Smooth muscle cell of trachea (primary cell): ENCODE results near the gene CORO1C. TPM values are rescaled to one million over a fixed set of nuclear protein-coding genes. Genes with fewer than 3 reads are reported as not detected.

ENCODE experiments used
- total RNA-seq: library from RNA; depleted of rRNA; stranded (reverse); fragments of >200 nt; gene quantifications from 2 replicates; pipeline ENCODE4 v1.2.1, GENCODE V29; 2014

CORO1C gene
- total RNA-seq: 235 and 306 TPM in 2 replicates

DNA sequence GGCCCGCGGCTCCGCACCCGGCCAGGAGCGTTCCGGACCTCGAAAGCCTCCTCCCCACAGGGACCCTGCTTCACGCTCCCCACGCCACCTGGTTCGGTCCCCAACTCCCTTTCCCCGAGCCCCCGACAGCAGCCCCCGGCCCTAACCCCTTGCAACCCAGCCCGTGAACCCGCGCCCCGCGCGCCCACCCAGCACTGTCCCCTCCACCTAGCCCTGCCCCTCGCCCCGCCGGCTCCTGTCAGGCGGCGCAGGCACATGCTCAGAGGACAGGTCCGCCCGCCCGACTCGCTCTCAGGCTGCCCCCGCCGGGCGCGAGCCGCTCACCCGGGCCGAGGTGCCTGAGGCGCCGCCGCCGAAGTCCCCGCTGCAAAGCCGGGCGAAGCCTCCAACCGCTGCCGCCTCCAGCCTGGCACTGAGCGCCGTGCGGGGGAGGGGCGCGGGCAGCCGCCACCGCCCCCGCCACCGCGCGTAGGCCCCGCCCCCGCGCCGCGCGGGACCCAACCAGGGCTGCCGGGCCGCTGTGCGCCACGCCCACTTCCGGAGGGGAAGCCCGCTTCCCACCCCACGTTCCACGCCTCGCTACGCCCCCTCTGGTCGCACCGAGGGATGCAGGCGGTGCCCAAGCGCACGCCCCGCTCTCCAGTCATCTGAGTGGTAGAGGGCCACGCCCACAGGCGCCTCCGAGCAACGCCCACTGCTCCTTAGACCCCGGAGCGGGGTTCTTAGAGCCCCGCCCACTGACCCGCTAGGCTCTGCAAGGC lies at the start of gene CORO1C:
CORO1C (minus strand) TSS at position 414 of the 761 bp plus-strand sequence. CDS start 30,200 bp downstream, outside the sequence.

GRCh38 chr12:108633534-108634248 lies 97.6 kb downstream of the CORO1C start, which contains the start of gene SELPLG:
Gene SELPLG (minus strand): TSS chr12:108633894. CDS start chr12:108624307, 9,587 bp downstream.

DNA sequence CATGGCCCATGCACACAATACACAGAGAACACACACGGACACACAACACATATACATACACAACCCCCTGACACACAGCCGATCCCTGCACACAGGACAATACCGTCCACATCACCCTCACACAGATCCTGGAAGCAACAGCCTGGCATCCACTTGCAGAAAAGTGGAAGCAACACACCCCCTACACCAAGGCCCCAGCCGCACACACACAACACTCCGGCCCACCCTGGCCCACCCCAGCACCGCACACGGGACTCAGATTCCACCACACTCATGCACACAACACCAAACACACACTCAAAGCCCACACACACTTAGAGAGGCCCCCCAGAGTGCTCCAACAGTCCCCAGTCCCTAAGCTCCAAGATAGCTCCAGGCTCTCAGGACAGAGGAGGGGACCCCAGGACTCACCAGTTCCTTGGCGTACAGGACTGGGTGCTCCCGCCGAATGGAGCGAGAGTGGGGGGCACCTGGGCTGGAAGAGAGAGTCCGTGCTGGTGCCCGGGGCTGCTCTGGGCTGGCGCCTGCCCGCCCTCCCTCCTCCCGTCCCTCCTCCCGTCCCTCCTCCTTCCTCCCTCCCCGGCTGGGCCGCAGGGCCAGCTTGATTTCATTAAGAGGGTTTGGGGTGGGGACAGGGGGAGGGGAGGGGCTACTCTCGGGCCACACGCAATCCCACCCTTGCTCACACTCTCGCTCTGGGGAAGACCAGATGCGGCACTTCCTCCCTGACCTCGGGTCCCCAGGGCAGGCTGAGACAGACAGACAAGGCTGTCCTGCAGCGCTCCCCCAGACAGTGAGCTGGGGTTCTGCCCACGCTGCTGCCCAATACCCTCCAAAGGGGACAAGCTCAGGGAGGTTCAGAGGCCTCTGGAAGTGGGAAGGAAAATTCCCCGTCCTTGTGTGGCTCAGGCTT lies 133.5 kb downstream of the CORO1C start, which contains the start of gene TMEM119:
TMEM119 (minus strand) TSS at position 526 of the 913 bp plus-strand sequence. CDS start 5,701 bp downstream, outside the sequence.

Other genes starting within 250 kb of the CORO1C start
- gene FICD, start 216.2 kb downstream of the CORO1C start, total RNA-seq: 5.4 and 7.9 TPM in 2 replicates
- 55.6 and 65.5 TPM in 2 replicates for gene SART3, start 170.3 kb downstream of the CORO1C start, total RNA-seq
- 173 and 194 TPM in 2 replicates for gene ISCU, start 168.9 kb downstream of the CORO1C start, total RNA-seq
- gene TMEM119, start 133.4 kb downstream of the CORO1C start, total RNA-seq: 388 and 611 TPM in 2 replicates
- 1.2 and 4.1 TPM in 2 replicates for gene SELPLG, start 97.6 kb downstream of the CORO1C start, total RNA-seq
- gene SSH1, start 126.1 kb upstream of the CORO1C start, total RNA-seq: 19.6 and 30.1 TPM in 2 replicates
- gene DAO, start 148.6 kb upstream of the CORO1C start, total RNA-seq: not detected in 2 replicates